Suprapubic skin (tissue), 4 donors: Measurements from ENCODE around the gene ENOX2. TPM values are rescaled to one million over a fixed set of nuclear protein-coding genes. Genes with fewer than 3 reads are reported as not detected.

Experiments used
- DNase-seq, 2 donors: peaks; one replicate each; pipeline ENCODE4 v3.0.0-alpha.2; 2019; ENCODE audit warnings: low spot score in 2 of 2
- H3K27ac ChIP-seq: fragments of 200-600 bp; sonication (generic); one replicate; pipeline ENCODE4 v1.5.1; 2019
- H3K27me3 ChIP-seq: fragments of 200-600 bp; sonication (generic); one replicate; pipeline ENCODE4 v1.5.1; 2019
- H3K36me3 ChIP-seq: fragments of 200-600 bp; sonication (generic); one replicate; pipeline ENCODE4 v1.5.1; 2019
- H3K4me1 ChIP-seq: fragments of 200-600 bp; sonication (generic); one replicate; pipeline ENCODE4 v1.5.1; 2019
- H3K4me3 ChIP-seq: fragments of 200-600 bp; sonication (generic); one replicate; pipeline ENCODE4 v1.5.1; 2019; ENCODE audit warnings: mild to moderate bottlenecking
- H3K9me3 ChIP-seq: fragments of 200-600 bp; sonication (generic); one replicate; pipeline ENCODE4 v1.5.1; 2019
- CTCF ChIP-seq, 2 donors: fragments of 200-600 bp in 1 of 2; fragments of 450-650 bp in 1 of 2; sonication (generic) in 1 of 2; IDR thresholded peaks; one replicate each; pipeline ENCODE4 v1.5.1; 2016 to 2019; ENCODE audit warnings: antibody characterized with exemption in 2 of 2, mild to moderate bottlenecking in 1 of 2, moderate library complexity in 1 of 2
- EP300 ChIP-seq: sonication (generic); formaldehyde crosslinking; IDR thresholded peaks from one replicate; pipeline ENCODE4 v1.6.1; 2017; ENCODE audit warnings: antibody characterized with exemption
- POLR2A ChIP-seq, 2 donors: fragments of 450-650 bp; IDR thresholded peaks; one replicate each; pipeline ENCODE4 v1.6.1; 2017; ENCODE audit warnings: antibody characterized with exemption in 2 of 2, mild to moderate bottlenecking in 2 of 2, moderate library complexity in 2 of 2
- POLR2AphosphoS5 ChIP-seq, 3 donors: sonication (generic); formaldehyde crosslinking; IDR thresholded peaks; one replicate each; pipeline ENCODE4 v1.6.1; 2017; ENCODE audit warnings: antibody characterized with exemption in 3 of 3
- WGBS: methylation state at CpG from one replicate; pipeline ENCODE4 v1.1.5; 2018; 5-methylcytosine and 5-hydroxymethylcytosine counted together
- total RNA-seq, 4 donors: library from RNA; depleted of rRNA; stranded (reverse); fragments of >200 nt; gene quantifications; one replicate each; pipeline ENCODE4 v1.1.0, GENCODE V29; 2016

ENOX2 gene
- total RNA-seq, 4 donors from 2014 or later = 9.6 to 11.1 (median 10.7) TPM

DNA sequence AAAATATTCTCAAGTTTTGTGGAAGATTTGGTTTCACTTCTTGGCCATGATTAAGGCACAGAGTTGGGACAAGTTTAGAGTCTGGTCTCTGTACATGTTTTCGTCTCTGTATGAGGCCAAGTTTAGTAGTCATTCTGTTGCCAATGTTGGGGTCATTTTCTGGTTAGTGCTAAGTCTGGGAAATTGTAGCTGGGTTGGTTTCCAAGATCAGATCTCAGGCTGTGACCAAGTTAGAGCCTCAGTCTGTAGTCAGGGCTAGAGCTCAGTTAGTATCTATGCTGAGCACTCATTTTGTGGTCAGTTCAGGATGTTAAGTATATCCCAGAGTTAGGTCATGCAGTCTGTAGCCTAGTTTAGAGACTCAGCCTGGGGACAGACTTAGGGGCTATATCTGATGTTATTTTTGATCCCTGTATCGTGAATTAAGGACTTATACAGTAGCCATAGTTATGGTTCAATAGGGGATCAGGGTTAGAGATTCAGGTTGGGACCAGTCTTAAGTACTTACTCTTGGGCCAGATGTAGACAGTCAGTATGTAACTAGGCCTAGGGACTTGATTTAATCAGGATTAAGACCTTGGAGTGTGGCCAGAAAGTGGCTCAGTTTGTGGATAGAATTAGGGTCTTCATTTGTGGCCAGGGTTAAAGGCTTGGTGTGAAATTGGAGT, 6.6 kb upstream of the ENOX2 start:
- DNase-seq = no peak
- H3K4me1 ChIP-seq = no peaks in the 10 kb centered on the region
- no peaks in the 10 kb centered on the region for H3K9me3 ChIP-seq
- H3K36me3 ChIP-seq = no peaks in the 10 kb centered on the region
- H3K27ac ChIP-seq = no peak overlapping the region
- H3K4me3 ChIP-seq = no peak overlapping the region
- 65% methylated on average over 2 of the region's 2 CpGs for WGBS
- no peak for TF ChIP-seq EP300
- TF ChIP-seq CTCF (IDR thresholded peaks at IDR 0.05) = no peak
- TF ChIP-seq POLR2AphosphoS5 (IDR thresholded peaks at IDR 0.05) = no peak
- TF ChIP-seq POLR2A (IDR thresholded peaks at IDR 0.05) = no peak
- no peaks in the 10 kb centered on the region for H3K27me3 ChIP-seq

GRCh38 chrX:130906776-130907175, 3.8 kb upstream of the ENOX2 start:
- WGBS = 46% methylated on average over 1 of the region's 1 CpG
- no peak for DNase-seq
- TF ChIP-seq POLR2AphosphoS5 (IDR thresholded peaks at IDR 0.05) = no peak
- TF ChIP-seq CTCF (IDR thresholded peaks at IDR 0.05) = no peak
- TF ChIP-seq EP300 = no peak
- no peak for TF ChIP-seq POLR2A (IDR thresholded peaks at IDR 0.05)
- H3K4me3 ChIP-seq = no peak overlapping the region
- H3K36me3 ChIP-seq = no peaks in the 10 kb centered on the region
- peaks cover 7% of the 10 kb centered on the region for H3K4me1 ChIP-seq
- no peak overlapping the region for H3K27ac ChIP-seq
- no peaks in the 10 kb centered on the region for H3K9me3 ChIP-seq
- H3K27me3 ChIP-seq = no peaks in the 10 kb centered on the region

GRCh38 chrX:130902446-130902782, 595 bp downstream of the ENOX2 start:
- WGBS = 32% methylated on average over 11 of the region's 11 CpGs
- no peaks in the 10 kb centered on the region for H3K36me3 ChIP-seq
- no peaks in the 10 kb centered on the region for H3K27me3 ChIP-seq
- no peaks in the 10 kb centered on the region for H3K9me3 ChIP-seq
- TF ChIP-seq POLR2AphosphoS5 (IDR thresholded peaks at IDR 0.05) = no peak
- no peak for TF ChIP-seq CTCF (IDR thresholded peaks at IDR 0.05)
- TF ChIP-seq POLR2A (IDR thresholded peaks at IDR 0.05) = no peak
- peaks cover 8% of the 10 kb centered on the region for H3K4me1 ChIP-seq
- H3K4me3 ChIP-seq = peak overlapping the region; percentile 59
- no peak overlapping the region for H3K27ac ChIP-seq
- DNase-seq = no peak

- Histone ChIP-seq H3K9me3 (no peaks in the 10 kb centered on the region), H3K27ac (peak overlapping the region; percentile 29), H3K27me3 (no peaks in the 10 kb centered on the region), H3K4me3 (no peak overlapping the region), H3K36me3 (no peaks in the 10 kb centered on the region), H3K4me1 (peaks cover 2% of the 10 kb centered on the region)
- no peak for DNase-seq
- 59% methylated on average over 9 of the region's 9 CpGs for WGBS
- TF ChIP-seq EP300 (no peak), POLR2AphosphoS5 (IDR thresholded peaks at IDR 0.05) (no peak), POLR2A (IDR thresholded peaks at IDR 0.05) (no peak), CTCF (IDR thresholded peaks at IDR 0.05) (no peak)
These were observed 6.1 kb downstream of the ENOX2 start for GRCh38 chrX:130896802-130897501.

GRCh38 chrX:130896026-130896425, 7.0 kb downstream of the ENOX2 start:
- TF ChIP-seq CTCF (IDR thresholded peaks at IDR 0.05) (no peak), POLR2A (IDR thresholded peaks at IDR 0.05) (no peak), EP300 (no peak), POLR2AphosphoS5 (IDR thresholded peaks at IDR 0.05) (no peak)
- Histone ChIP-seq H3K4me1 (no peaks in the 10 kb centered on the region), H3K27ac (peak overlapping the region; percentile 29), H3K9me3 (no peaks in the 10 kb centered on the region), H3K27me3 (no peaks in the 10 kb centered on the region), H3K36me3 (no peaks in the 10 kb centered on the region), H3K4me3 (no peak overlapping the region)
- WGBS = 27% methylated on average over 1 of the region's 1 CpG
- DNase-seq = no peak
